HG03159 (cell line): ENCODE results near the gene CRK.

Source experiments
- ATAC-seq: cut with Tn5 transposase; IDR thresholded peaks from one replicate; pipeline ENCODE4 v1.9.1; 2021; ENCODE audit warnings: mild to moderate bottlenecking, moderate library complexity; ENCODE audit not compliant: unreplicated experiment

CRK gene

DNA sequence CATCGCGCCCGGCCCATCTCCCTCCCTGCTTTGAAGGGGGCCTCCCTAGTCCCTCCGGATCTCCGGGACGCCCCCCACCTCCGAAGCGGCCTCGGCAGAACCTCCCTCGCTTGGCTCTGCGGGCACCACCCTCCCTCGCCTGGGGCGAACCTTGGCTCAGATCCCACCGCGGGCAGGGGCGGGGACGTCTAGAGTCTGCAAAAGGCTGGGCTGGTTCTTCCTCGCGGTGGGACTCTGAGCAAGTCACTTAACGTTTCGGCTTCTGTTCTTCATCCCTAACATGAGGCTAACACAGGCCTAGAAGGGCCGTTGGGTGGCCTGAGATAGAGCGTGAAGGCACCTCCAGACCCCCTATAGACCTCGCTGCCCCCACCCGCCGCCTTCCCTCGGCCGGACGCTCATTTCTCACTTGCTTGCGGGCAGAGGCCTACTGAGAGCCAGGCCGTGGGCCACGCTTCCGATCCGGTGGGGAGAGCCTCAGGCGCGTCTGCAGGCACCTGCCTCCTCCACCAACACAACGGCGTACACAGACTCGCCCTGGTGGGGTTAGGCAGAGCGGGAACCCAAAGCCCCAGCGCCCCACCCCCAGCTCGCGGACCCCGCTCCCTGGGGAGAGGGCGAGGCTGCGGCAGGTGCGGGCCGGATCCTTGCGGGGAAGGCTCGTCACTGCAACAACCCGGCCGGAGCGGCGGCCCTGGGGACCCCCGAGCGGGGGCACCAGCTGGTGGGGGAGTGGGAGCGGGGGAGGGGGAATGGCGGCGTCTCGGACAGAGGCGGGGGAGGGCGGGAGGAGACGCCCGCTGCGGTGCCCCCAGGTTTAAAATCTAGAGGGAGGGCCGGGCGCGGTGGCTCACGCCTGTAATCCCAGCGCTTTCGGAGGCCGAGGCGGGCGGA lies 31.0 kb upstream of the CRK start:
- ATAC-seq, result no peak

- peak; percentile 30 for ATAC-seq
Observed at GRCh38 chr17:1485423-1486376, 29.7 kb upstream of the CRK start.

DNA sequence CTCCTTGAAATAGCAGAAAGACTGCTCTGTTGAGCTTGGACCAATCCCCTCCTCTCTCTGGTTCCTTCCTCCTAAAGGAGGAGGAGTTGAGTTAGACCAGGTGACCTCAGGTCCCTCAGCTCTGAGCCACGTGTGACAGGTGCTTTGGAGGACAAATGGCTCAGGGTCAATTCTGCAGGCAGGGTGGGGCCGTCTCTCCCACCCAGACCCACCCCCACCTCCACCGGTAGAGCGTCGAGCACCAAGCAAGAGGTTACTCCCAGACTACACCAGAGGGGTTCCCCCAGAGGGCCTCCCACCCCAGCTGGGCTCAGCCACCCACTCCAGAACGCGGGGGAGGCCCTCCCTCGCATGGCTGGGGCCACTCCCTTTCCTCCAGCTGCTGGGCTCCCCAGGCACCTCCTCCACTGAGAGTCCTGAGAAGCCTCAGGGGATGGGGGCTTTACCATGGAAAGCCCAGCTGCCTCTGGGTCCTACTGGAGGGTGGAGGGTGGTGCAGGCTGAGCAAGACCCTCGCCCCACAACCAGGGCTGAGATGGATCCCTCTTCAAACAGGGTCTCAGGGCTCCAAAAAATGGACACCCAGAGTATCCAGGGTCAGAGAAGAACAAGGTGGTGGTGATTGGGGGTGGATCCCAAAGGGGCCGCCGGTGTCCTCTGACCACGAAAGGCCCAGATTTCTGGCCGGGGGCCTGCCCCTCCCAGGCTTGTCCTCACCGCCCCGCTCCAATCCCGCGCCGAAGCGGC lies 28.8 kb upstream of the CRK start:
- peak; percentile 40 for ATAC-seq

DNA sequence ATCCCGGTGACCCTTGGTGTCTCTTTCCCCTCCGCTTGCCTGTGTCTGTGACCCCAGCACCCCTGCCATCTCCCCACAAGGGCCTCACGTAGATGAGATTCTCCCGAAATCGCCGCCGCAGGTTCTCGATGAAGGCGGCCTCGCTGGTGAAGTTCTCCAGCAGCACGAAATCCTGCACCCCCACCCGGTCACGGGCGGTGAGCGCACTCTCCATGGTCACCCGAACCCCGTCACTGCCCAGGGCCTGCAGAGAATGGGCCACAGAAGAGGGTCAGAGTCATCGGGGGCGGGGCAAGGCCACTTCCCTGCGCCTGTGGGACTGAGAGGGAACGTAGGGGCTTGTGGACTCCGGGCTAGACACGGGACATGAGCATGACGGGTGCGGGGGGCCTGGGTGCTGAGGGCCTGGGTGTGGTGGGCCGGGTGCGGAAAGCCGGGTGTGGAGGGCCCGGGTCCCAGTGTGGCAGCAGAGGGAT lies 28.1 kb upstream of the CRK start:
- ATAC-seq, result no peak

DNA sequence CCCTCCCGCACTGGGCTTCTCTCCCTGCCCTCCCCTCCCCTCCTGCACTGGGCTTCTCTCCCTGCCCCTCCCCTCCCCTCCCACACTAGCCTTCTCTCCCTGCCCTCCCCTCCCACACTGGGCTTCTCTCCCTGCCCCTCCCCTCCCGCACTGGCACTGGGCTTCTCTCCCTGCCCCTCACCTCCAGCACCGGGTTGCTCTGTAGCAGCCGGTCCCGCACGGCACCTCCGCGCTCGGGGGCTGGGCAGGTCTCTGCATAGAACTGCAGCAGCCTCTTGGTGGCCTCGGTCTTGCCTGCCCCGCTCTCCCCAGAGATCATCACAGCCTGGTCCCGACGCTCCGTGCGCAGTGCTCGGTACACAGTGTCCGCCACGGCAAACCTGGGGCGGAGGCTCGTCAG lies 26.6 kb upstream of the CRK start:
- no peak for ATAC-seq

GRCh38 chr17:1481736-1482135 lies 25.7 kb upstream of the CRK start:
- no peak for ATAC-seq

- no peak for ATAC-seq
Observed at GRCh38 chr17:1480747-1481465, 24.9 kb upstream of the CRK start.

- no peak for ATAC-seq
Observed at GRCh38 chr17:1478418-1478817, 22.4 kb upstream of the CRK start.

DNA sequence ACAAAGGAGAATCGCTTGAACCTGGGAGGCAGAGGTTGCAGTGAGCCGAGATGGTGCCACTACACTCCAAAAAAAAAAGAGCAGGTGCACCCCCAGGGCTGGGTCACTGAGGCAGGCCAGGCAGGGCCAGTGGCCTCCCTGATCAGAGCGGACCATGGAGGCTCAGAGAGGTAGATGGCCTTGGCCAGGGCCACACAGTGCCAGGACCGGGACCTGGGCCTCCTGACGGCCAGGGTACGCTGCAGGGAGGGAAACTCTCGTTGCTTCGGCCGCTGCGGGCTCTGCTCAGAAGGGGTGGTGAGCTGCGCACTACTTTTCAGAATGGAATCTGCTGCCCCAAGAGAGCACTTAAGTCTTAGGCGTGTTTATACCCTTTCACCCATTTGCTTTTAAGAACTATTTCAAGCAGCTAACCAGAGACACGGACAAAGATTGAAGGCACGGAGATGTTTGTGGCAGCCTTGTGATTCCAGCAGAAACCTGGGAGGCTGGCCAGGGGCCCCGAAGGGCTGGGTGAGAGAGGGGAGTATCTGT lies 19.4 kb upstream of the CRK start:
- no peak for ATAC-seq

- no peak for ATAC-seq
Observed at GRCh38 chr17:1474402-1475189, 18.6 kb upstream of the CRK start.

DNA sequence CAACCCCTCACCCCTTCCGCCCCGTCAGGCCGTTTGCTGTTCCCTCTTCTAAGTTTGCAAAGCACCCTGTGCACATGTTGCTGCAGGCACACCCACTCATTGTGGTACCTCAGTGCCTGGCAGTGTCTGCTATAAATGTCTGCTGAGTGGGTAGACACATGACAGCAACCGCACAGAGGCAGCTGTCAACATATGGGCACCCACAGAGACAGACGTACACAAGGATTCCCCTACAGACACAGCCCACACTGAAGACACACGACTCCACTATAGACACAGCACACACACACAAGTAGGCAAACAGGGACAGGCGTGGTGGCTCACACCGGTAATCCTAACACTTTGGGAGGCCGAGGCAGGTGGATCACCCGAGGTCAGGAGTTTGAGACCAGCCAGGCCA lies 17.8 kb upstream of the CRK start:
- no peak for ATAC-seq

DNA sequence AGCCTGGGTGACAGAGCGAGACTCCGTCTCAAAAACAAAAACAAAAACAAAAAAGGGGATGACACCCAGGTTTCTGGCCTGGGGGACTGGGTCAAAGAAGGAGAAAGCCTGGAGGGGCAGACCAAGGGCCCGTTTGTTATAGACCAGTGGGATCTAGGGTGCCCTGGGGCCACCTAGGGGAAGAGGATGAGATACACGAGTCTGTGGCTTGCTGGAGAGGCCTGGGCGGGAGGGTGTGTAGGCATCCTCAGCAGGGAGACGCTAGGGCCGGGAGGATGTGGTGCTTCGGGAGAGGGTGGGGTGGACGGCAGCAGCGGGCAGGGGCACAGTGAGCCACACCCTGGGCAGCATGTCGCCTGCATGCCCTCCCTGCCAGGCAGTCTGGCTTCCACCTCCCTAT lies 17.1 kb upstream of the CRK start:
- no peak for ATAC-seq

- ATAC-seq, result no peak
Observed at GRCh38 chr17:1471911-1472821, 16.1 kb upstream of the CRK start.

- no peak for ATAC-seq
Observed at GRCh38 chr17:1471490-1471889, 15.5 kb upstream of the CRK start.

- no peak for ATAC-seq
Observed at GRCh38 chr17:1470755-1471462, 14.9 kb upstream of the CRK start.

- no peak for ATAC-seq
Observed at GRCh38 chr17:1470071-1470754, 14.2 kb upstream of the CRK start.

DNA sequence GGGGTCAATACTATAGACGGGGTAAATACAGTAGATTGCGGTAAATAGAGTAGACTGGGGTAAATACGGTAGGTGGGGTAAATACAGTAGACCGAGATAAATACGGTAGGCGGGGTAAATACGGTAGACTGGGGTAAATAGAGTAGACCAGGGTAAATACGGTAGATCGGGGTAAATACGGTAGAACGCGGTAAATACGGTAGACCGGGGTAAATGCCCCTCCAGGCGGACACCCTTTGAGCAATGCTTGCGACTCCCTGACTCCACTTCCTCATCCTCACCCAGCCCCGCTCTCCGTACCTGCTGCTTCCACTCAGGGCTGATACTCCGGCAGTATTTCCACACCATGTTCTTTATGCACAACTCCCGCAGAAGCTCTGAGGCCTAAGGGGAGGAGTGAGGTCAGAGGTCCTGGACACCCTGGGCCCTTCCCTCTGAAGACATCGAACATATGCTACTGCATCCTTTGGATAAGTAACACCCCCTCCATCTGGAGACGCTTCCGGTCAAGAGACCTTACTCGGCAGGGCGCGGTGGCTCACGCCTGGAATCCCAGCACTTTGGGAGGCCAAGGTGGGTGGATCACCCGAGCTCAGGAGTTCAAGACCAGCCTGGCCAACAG lies 13.3 kb upstream of the CRK start:
- no peak for ATAC-seq
